Measurements from ENCODE around the gene ISLR2. TPM values are rescaled to one million over a fixed set of nuclear protein-coding genes. Genes with fewer than 3 reads are reported as not detected.

ISLR2 gene
- total and polyA plus RNA-seq, 2 donors (not counting 3 experiments of a cell fraction or from before 2014, with no cell fraction given): not detected

DNA sequence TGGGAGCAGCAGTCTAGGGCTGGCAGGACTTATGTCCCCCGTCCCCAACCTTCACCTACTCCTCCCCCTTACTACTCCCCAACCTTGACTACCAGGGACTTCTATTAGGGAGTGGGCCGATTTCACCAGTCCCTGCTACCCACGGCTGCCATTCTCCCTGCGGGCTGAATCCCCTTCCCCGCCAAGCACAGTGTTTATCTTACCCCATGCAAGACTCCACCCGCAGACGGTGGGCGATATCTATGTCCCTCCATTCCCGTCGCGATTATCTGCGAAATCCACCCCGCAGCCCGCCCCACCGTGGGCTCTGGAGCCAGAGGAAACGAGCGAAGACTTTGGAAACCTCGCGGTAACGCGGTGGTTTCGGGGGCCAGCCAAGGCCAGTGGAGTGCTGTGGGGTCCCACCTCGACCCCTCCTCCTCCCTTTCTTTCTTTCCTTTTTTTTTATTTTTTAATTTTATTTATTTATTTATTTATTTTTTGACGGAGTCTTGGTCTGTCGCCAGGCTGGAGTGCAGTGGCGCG lies 4.7 kb downstream of the ISLR2 start:
- H2AFZ ChIP-seq (ENCODE audit: low read depth, low read length): no peak overlapping the region

More for the DNA sequence above, 4.7 kb downstream of the ISLR2 start:
- TF ChIP-seq MAX (IDR thresholded peaks at IDR 0.05; ENCODE audit: insufficient read depth, insufficient read length) (no peak), JUN (IDR thresholded peaks at IDR 0.05; ENCODE audit: borderline replicate concordance, insufficient read depth, insufficient read length, low read depth) (no peak), POLR2AphosphoS5 (IDR thresholded peaks at IDR 0.05; ENCODE audit: insufficient read depth, low read depth, low read length) (no peak), POLR2A (IDR thresholded peaks at IDR 0.05; ENCODE audit: low read depth, low read length) (no peak), FOS (IDR thresholded peaks at IDR 0.05; ENCODE audit: borderline replicate concordance, insufficient read depth, low read length) (no peak), GATA2 (IDR thresholded peaks at IDR 0.05; ENCODE audit: insufficient read depth, insufficient read length, low read depth, low read length) (no peak), EZH2 (IDR thresholded peaks at IDR 0.05; ENCODE audit: borderline replicate concordance, low read depth, low read length, severe bottlenecking) (no peak), MYC (IDR thresholded peaks at IDR 0.05; ENCODE audit: low read depth, low read length) (no peak), CTCF (IDR thresholded peaks at IDR 0.05; ENCODE audit: extremely low read depth in 1 of 2, insufficient read depth in 1 of 2, low read depth in 1 of 2, low read length in 2 of 2) (no peak)
- no peaks in the 10 kb centered on the region for H3K9me1 ChIP-seq (replicated peaks; ENCODE audit: control insufficient read depth, extremely low read depth, insufficient read depth, low read length)
- CTCF ChIA-PET: interaction anchor here (1.0 to 2.6 kb wide), 7 partner anchors 9 to 187 kb away, joined by 3 to 23 read pairs (median 6); no protein-coding TSS in a partner anchor
- no peak overlapping the region for H3K27ac ChIP-seq (ENCODE audit: insufficient read depth, low read depth, low read length)
- no peaks in the 10 kb centered on the region for H3K9me3 ChIP-seq (replicated peaks; ENCODE audit: control insufficient read depth, insufficient read depth, low read length)
- no peaks in the 10 kb centered on the region for H3K79me2 ChIP-seq (ENCODE audit: control insufficient read depth, insufficient read depth, low read length)
- DNase-seq (ENCODE audit: low read depth, low spot score) (no peak), FAIRE-seq (no peak)
- dilution Hi-C loops (cut with MboI; ENCODE audit: extremely low pct_ligation_motif_present, low sequenced_read_pairs): no loop called here
- no peaks in the 10 kb centered on the region for H3K36me3 ChIP-seq (ENCODE audit: control insufficient read depth in 2 of 2, extremely low read depth in 1 of 2, insufficient read depth in 2 of 2, low read length in 2 of 2)
- H3K4me2 ChIP-seq (ENCODE audit: insufficient read depth, low read length): no peak overlapping the region
- intact Hi-C loops (cut with micrococcal nuclease): loop anchor here (2.0 kb wide), 1 partner anchor 44 kb away; no protein-coding TSS in a partner anchor
- H3K9ac ChIP-seq (replicated peaks; ENCODE audit: extremely low read depth, insufficient read depth, low read length): no peak overlapping the region
- H3K4me3 ChIP-seq (replicated peaks in 1 of 3; ENCODE audit: insufficient read depth in 1 of 3, low read depth in 1 of 3, low read length in 3 of 3): no peak overlapping the region
- H3K4me1 ChIP-seq (ENCODE audit: control insufficient read depth, extremely low read depth, insufficient read depth, low read length): peaks cover 12% of the 10 kb centered on the region
- no peaks in the 10 kb centered on the region for H4K20me1 ChIP-seq (replicated peaks; ENCODE audit: control insufficient read depth, extremely low read depth, insufficient read depth, low read length)
- BruUV-seq (replicated peaks): no TSS peak
- peaks cover 69 to 74% of the 10 kb centered on the region in 2 experiments for H3K27me3 ChIP-seq (ENCODE audit: control insufficient read depth in 2 of 2, insufficient read depth in 2 of 2, low read length in 2 of 2)
- POLR2A ChIA-PET: no interaction called here
